ENCODE results near the gene SORL1-AS1.
A peak's percentile ranks its signal among the peaks of the same experiment; 100 is the strongest.

The SORL1-AS1 gene

DNA sequence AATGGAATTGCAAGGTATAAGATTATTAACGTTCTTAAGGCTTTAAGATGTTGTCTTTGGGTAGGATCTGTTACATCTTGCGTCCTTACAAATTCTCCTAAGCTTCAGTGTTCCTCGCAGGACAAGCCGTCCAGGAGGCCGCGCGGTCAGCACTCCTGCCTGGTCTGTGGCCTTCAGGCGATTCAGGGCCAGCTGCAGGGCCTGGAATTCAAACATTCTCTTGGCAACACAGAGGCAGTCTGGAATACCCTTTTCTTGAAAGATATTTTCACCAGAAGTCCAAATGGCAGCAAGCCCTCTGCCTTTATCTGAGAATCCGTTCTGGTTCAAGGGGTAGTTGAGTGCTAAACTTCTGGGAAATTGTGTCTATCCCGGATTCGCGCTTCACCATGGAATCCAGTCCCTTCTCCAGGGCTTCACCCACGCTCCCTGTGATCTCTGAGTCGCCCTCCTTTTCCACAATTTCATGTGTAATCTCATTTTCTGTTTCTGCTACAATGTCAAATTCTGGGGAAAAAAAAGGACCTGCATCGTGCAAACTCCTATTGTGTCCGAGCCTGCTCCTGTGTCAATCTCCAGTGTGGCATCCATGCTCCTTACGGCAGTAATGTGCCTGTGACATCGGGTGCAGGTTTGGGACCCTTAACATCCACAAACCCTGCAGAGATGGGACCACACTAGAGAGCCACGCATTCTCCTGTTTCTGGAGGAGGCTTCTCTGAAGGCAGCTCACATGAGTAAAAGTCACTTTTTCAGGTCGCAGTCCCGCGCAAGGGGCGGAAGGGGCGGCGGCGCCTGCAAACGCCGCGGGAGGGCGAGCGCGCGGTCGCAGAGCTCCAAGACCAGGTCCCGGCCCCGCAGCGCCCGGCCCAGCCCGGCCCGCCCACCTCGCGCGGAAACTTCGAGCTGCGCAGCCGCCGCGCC, 26.0 kb downstream of the SORL1-AS1 start:
- no peak overlapping the region for H3K4me2 ChIP-seq (ENCODE audit: insufficient read depth, low read length)
- no peaks in the 10 kb centered on the region for H3K4me1 ChIP-seq (ENCODE audit: insufficient read depth, low read length)
- H3K36me3 ChIP-seq (ENCODE audit: insufficient read depth, low read length), result no peaks in the 10 kb centered on the region
- H3K4me3 ChIP-seq (ENCODE audit: insufficient read depth, low read length), result no peak overlapping the region
- DNase-seq (ENCODE audit: insufficient read length, low spot score, missing footprints), result peak; percentile 67
- TF ChIP-seq, protein P1, sequence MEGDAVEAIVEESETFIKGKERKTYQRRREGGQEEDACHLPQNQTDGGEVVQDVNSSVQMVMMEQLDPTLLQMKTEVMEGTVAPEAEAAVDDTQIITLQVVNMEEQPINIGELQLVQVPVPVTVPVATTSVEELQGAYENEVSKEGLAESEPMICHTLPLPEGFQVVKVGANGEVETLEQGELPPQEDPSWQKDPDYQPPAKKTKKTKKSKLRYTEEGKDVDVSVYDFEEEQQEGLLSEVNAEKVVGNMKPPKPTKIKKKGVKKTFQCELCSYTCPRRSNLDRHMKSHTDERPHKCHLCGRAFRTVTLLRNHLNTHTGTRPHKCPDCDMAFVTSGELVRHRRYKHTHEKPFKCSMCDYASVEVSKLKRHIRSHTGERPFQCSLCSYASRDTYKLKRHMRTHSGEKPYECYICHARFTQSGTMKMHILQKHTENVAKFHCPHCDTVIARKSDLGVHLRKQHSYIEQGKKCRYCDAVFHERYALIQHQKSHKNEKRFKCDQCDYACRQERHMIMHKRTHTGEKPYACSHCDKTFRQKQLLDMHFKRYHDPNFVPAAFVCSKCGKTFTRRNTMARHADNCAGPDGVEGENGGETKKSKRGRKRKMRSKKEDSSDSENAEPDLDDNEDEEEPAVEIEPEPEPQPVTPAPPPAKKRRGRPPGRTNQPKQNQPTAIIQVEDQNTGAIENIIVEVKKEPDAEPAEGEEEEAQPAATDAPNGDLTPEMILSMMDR (IDR thresholded peaks at IDR 0.05; ENCODE audit: extremely low read depth, low read depth, low read length), result no peak
- no peak overlapping the region for H3K27ac ChIP-seq (ENCODE audit: low read depth, low read length)
- H4K20me1 ChIP-seq (ENCODE audit: insufficient read depth, low read length), result no peaks in the 10 kb centered on the region
- no peaks in the 10 kb centered on the region for H3K79me2 ChIP-seq (ENCODE audit: insufficient read depth, low read length)
- peaks cover 30% of the 10 kb centered on the region for H3K27me3 ChIP-seq (ENCODE audit: insufficient read depth, low read length)
- no peaks in the 10 kb centered on the region for H3K9me3 ChIP-seq (ENCODE audit: low read depth, low read length)
- H2AFZ ChIP-seq (ENCODE audit: low read length), result no peak overlapping the region

DNA sequence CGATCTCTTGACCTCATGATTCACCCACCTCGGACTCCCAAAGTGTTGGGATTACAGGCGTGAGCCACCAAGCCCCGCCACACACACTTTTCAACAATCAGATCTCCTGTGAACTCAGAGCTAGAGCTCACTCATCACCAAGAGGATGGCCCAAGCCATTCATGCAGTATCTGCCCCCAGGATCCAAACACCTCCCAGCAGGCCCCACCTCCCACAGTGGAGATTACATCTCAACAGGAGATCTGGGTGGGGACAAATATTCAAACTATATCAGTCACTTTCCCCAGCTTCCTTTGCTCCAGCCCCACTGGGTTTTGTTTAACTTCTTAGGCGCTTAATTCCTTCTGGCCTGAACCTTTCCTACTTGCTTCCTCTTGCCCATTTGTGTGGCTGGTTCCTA, 26.9 kb downstream of the SORL1-AS1 start:
- peaks cover 32% of the 10 kb centered on the region for H3K27me3 ChIP-seq (ENCODE audit: insufficient read depth, low read length)
- DNase-seq (ENCODE audit: insufficient read length, low spot score, missing footprints), result no peak
- no peak overlapping the region for H3K4me3 ChIP-seq (ENCODE audit: insufficient read depth, low read length)
- no peak overlapping the region for H3K27ac ChIP-seq (ENCODE audit: low read depth, low read length)
- H3K4me1 ChIP-seq (ENCODE audit: insufficient read depth, low read length), result no peaks in the 10 kb centered on the region
- H3K79me2 ChIP-seq (ENCODE audit: insufficient read depth, low read length), result no peaks in the 10 kb centered on the region
- no peaks in the 10 kb centered on the region for H4K20me1 ChIP-seq (ENCODE audit: insufficient read depth, low read length)
- H2AFZ ChIP-seq (ENCODE audit: low read length), result no peak overlapping the region
- TF ChIP-seq, protein P1 (IDR thresholded peaks at IDR 0.05; ENCODE audit: extremely low read depth, low read depth, low read length), result no peak
- no peaks in the 10 kb centered on the region for H3K36me3 ChIP-seq (ENCODE audit: insufficient read depth, low read length)
- H3K9me3 ChIP-seq (ENCODE audit: low read depth, low read length), result no peaks in the 10 kb centered on the region
- no peak overlapping the region for H3K4me2 ChIP-seq (ENCODE audit: insufficient read depth, low read length)

DNA sequence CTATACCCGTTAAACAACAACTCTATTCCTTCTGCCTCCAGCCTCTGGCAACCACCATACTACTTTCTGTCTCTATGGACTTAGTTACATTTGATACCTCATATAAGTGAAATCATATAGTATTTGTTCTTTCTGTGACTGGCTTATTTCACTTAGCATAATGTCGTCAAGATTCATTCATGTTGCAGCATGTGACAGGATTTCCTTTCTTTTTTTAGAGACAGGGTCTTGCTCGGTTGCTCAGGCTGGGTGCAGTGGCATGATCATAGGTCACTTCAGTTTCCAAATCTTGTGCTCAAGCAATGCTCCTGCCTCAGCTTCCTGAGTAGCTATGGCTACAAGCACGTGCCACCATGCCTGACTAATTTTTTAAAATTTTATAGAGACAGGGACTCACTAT, 30.1 kb downstream of the SORL1-AS1 start:
- Histone ChIP-seq H3K4me1 (ENCODE audit: insufficient read depth, low read length) (no peaks in the 10 kb centered on the region), H3K4me2 (ENCODE audit: insufficient read depth, low read length) (no peak overlapping the region), H3K9me3 (ENCODE audit: low read depth, low read length) (no peaks in the 10 kb centered on the region), H3K79me2 (ENCODE audit: insufficient read depth, low read length) (no peaks in the 10 kb centered on the region), H3K27me3 (ENCODE audit: insufficient read depth, low read length) (peaks cover 35% of the 10 kb centered on the region), H3K4me3 (ENCODE audit: insufficient read depth, low read length) (no peak overlapping the region), H2AFZ (ENCODE audit: low read length) (no peak overlapping the region), H4K20me1 (ENCODE audit: insufficient read depth, low read length) (no peaks in the 10 kb centered on the region), H3K27ac (ENCODE audit: low read depth, low read length) (no peak overlapping the region), H3K36me3 (ENCODE audit: insufficient read depth, low read length) (no peaks in the 10 kb centered on the region)
- DNase-seq (ENCODE audit: insufficient read length, low spot score, missing footprints), result no peak
- TF ChIP-seq, protein P1 (IDR thresholded peaks at IDR 0.05; ENCODE audit: extremely low read depth, low read depth, low read length), result no peak

DNA sequence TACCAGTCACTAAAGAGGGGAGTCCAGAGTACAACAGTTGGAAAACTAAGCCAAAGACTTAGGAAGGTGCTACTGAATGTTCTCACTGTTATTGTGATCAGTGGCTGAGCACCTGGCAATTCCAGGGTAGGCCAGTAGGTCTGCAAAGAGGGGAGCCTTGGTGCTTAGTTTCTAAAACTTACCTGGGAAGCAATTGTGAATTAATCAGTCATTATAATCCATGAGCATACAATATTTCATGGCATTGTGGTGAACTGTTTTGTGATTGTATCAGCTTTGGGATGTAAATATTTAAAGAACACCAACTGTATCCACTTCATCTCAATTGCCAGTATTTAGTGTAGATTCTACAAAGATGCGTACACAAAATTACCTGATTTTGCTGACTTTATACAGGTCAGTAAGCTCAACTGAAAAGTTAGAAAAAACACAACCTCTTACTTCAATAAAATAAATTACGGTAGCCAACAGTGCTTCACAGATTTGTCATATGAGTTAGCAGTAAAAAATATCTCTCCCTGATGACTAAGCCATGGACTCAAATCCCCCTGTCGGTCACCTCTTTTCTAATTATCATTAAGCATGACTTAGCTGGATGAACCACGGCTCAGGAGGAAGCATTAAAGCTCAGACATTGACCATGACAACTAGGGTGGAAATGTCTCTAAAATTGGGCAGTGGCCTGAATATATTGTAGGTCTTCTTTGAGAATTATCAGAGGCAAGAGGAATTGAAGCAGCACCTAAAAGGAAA, 31.4 kb downstream of the SORL1-AS1 start:
- no peaks in the 10 kb centered on the region for H3K79me2 ChIP-seq (ENCODE audit: insufficient read depth, low read length)
- peaks cover 9% of the 10 kb centered on the region for H3K4me1 ChIP-seq (ENCODE audit: insufficient read depth, low read length)
- TF ChIP-seq, protein P1 (IDR thresholded peaks at IDR 0.05; ENCODE audit: extremely low read depth, low read depth, low read length), result no peak
- H3K36me3 ChIP-seq (ENCODE audit: insufficient read depth, low read length), result no peaks in the 10 kb centered on the region
- H2AFZ ChIP-seq (ENCODE audit: low read length), result no peak overlapping the region
- H3K9me3 ChIP-seq (ENCODE audit: low read depth, low read length), result no peaks in the 10 kb centered on the region
- H3K4me2 ChIP-seq (ENCODE audit: insufficient read depth, low read length), result no peak overlapping the region
- H4K20me1 ChIP-seq (ENCODE audit: insufficient read depth, low read length), result no peaks in the 10 kb centered on the region
- H3K27ac ChIP-seq (ENCODE audit: low read depth, low read length), result no peak overlapping the region
- H3K27me3 ChIP-seq (ENCODE audit: insufficient read depth, low read length), result peaks cover 22% of the 10 kb centered on the region
- DNase-seq (ENCODE audit: insufficient read length, low spot score, missing footprints), result no peak
- no peak overlapping the region for H3K4me3 ChIP-seq (ENCODE audit: insufficient read depth, low read length)

All from osteoblast (primary cell).